HCT116 (cell line): Measurements from ENCODE around the gene FBH1. TPM values are rescaled to one million over a fixed set of nuclear protein-coding genes. Genes with fewer than 3 reads are reported as not detected.

Source experiments
- ATAC-seq: fragments of 200-7000 bp; cut with Tn5 transposase; 2 replicates; pipeline ENCODE4 v1.9.1; 2020; ENCODE audit warnings: mild to moderate bottlenecking, moderate library complexity
- BruUV-seq: library from RNA; stranded (reverse); fragments of 400-500 nt; replicated peaks from 2 replicates; lab custom pipeline; 2021; lab: Mats Ljungman, UMichigan
- CTCF ChIA-PET: fragments of 300-600 bp; sonication (Branson Sonifier 250); formaldehyde crosslinking; loops from one replicate; lab custom pipeline; 2021; ENCODE audit warnings: antibody characterized with exemption; lab: Charles Lee
- POLR2A ChIA-PET: fragments of 300-600, 350-600 bp; sonication (Branson Sonifier 250); formaldehyde crosslinking; loops from one replicate; lab custom pipeline; 2021; ENCODE audit warnings: antibody characterized with exemption; lab: Charles Lee
- RAD21 ChIA-PET, 2 experiments: fragments of 300-600 bp; sonication (Branson Sonifier 250); formaldehyde crosslinking; loops; one replicate each; lab custom pipeline; 2023; ENCODE audit warnings: low total read pairs in 2 of 2; ENCODE audit not compliant: uncharacterized antibody in 2 of 2, unreplicated experiment in 2 of 2, low non-redundant PET in 1 of 2; lab: Charles Lee
- DNase-seq: peaks from one replicate; pipeline ENCODE4 v3.0.0-alpha.2; 2010; ENCODE audit warnings: low read depth, low spot score
- H2AFZ ChIP-seq: fragments of 200-600 bp; shearing (Covaris generic), sonication (generic); 2 replicates; pipeline ENCODE4 v1.6.1; 2017; ENCODE audit warnings: low read depth, mixed run types, mixed read lengths, antibody characterized with exemption, low read length; ENCODE audit not compliant: poor library complexity, severe bottlenecking
- H3K27ac ChIP-seq: 2 replicates; pipeline ENCODE4 v1.5.1; 2012; ENCODE audit warnings: low read depth, low read length
- H3K27me3 ChIP-seq: fragments of 200-600 bp; sonication (generic); 2 replicates; pipeline ENCODE4 v1.6.1; 2016; ENCODE audit warnings: mixed run types, low read length, mixed read lengths; ENCODE audit not compliant: insufficient read depth
- H3K36me3 ChIP-seq, 2 experiments: fragments of 200-500 bp in 1 of 2; fragments of 200-600 bp in 1 of 2; sonication (Bioruptor generic) in 1 of 2; sonication (generic) in 1 of 2; 2 replicates each; pipeline versions ENCODE4 v1.5.1 to v1.6.1; 2014 to 2016; ENCODE audit warnings: low read length in 2 of 2, inconsistent platforms in 1 of 2, mixed read lengths in 1 of 2, mixed run types in 1 of 2; ENCODE audit not compliant: insufficient read depth in 2 of 2, control insufficient read depth in 1 of 2
- H3K4me1 ChIP-seq, 2 experiments: fragments of 200-600 bp in 1 of 2; sonication (generic) in 1 of 2; 2 replicates each; pipeline versions ENCODE4 v1.5.1 to v1.6.1; 2012 to 2017; ENCODE audit warnings: low read length in 2 of 2, inconsistent platforms in 1 of 2, mild to moderate bottlenecking in 1 of 2, mixed read lengths in 1 of 2, mixed run types in 1 of 2, moderate library complexity in 1 of 2; ENCODE audit not compliant: insufficient read depth in 2 of 2, control insufficient read depth in 1 of 2
- H3K4me2 ChIP-seq: fragments of 200-600 bp; sonication (generic); 2 replicates; pipeline ENCODE4 v1.6.1; 2017; ENCODE audit warnings: mixed run types, low read length, mixed read lengths
- H3K4me3 ChIP-seq, 2 experiments: fragments of 200-600 bp in 1 of 2; sonication (generic) in 1 of 2; replicated peaks in 1 of 2; 2 replicates each; pipeline ENCODE4 v1.5.1; 2011 to 2016; ENCODE audit warnings: low read length in 2 of 2, control low read depth in 1 of 2, low read depth in 1 of 2, mild to moderate bottlenecking in 1 of 2, mixed read lengths in 1 of 2, mixed run types in 1 of 2
- H3K79me2 ChIP-seq: fragments of 200-600 bp; sonication (generic); 2 replicates; pipeline ENCODE4 v1.6.1; 2017; ENCODE audit warnings: mild to moderate bottlenecking, mixed run types, low read length, moderate library complexity, mixed read lengths; ENCODE audit not compliant: insufficient read depth
- H3K9ac ChIP-seq: fragments of 200-600 bp; sonication (generic); 2 replicates; pipeline ENCODE4 v1.6.1; 2016; ENCODE audit warnings: low read length, mixed read lengths
- H3K9me2 ChIP-seq: fragments of 200-600 bp; sonication (generic), shearing (Covaris generic); 2 replicates; pipeline ENCODE4 v1.6.1; 2017; ENCODE audit warnings: mixed run types, mild to moderate bottlenecking, moderate library complexity; ENCODE audit not compliant: insufficient read depth
- H3K9me3 ChIP-seq, 2 experiments: fragments of 200-500 bp in 1 of 2; fragments of 200-600 bp in 1 of 2; sonication (Bioruptor generic) in 1 of 2; sonication (generic) in 1 of 2; 2 replicates each; pipeline ENCODE4 v1.6.1; 2014 to 2017; ENCODE audit warnings: low read length in 2 of 2, mixed read lengths in 2 of 2, inconsistent platforms in 1 of 2, low read depth in 1 of 2, mild to moderate bottlenecking in 1 of 2, mixed run types in 1 of 2, moderate library complexity in 1 of 2; ENCODE audit not compliant: control insufficient read depth in 1 of 2, insufficient read depth in 1 of 2
- H4K20me1 ChIP-seq: fragments of 200-600 bp; sonication (generic), shearing (Covaris generic); 2 replicates; pipeline ENCODE4 v1.6.1; 2017; ENCODE audit warnings: mixed run types, mild to moderate bottlenecking, moderate library complexity; ENCODE audit not compliant: insufficient read depth
- CEBPB ChIP-seq: IDR thresholded peaks from 2 replicates; pipeline ENCODE4 v1.6.1; 2012; ENCODE audit warnings: low read depth
- ELF1 ChIP-seq: IDR thresholded peaks from 2 replicates; pipeline ENCODE4 v1.6.1; 2012; ENCODE audit warnings: low read depth, borderline replicate concordance
- FOSL1 ChIP-seq: IDR thresholded peaks from 2 replicates; pipeline ENCODE4 v1.6.1; 2012; ENCODE audit warnings: low read depth
- JUND ChIP-seq: IDR thresholded peaks from 2 replicates; pipeline ENCODE4 v1.6.1; 2012
- SP1 ChIP-seq: IDR thresholded peaks from 2 replicates; pipeline ENCODE4 v1.6.1; 2012; ENCODE audit warnings: low read depth
- TCF7L2 ChIP-seq: IDR thresholded peaks from 2 replicates; pipeline ENCODE4 v1.7.0; 2011; ENCODE audit warnings: borderline replicate concordance, inconsistent platforms; ENCODE audit not compliant: insufficient read depth, insufficient read length; ENCODE audit errors: extremely low read depth
- ZFX ChIP-seq: fragments of 450-650 bp; IDR thresholded peaks from 2 replicates; pipeline ENCODE4 v1.6.1; 2017
- intact Hi-C: fragments of 100-400 bp; cut with micrococcal nuclease; formaldehyde crosslinking; loops from 2 replicates; pipeline ENCODE4 v1.10.0; 2022
- total RNA-seq: library from RNA; stranded (reverse); gene quantifications from one replicate; pipeline ENCODE4 v1.2.1, GENCODE V29; 2021; ENCODE audit not compliant: unreplicated experiment
- TF ChIP-seq, protein P1 (sequence below), 3 experiments: fragments of 200-600 bp in 1 of 3; sonication (generic) in 1 of 3; IDR thresholded peaks in 2 of 3; conservative IDR thresholded peaks in 1 of 3; 2 replicates each; pipeline ENCODE4 v1.5.1; 2012 to 2017; ENCODE audit warnings: low read depth in 2 of 3, low read length in 2 of 3, antibody characterized with exemption in 1 of 3, borderline replicate concordance in 1 of 3, control low read depth in 1 of 3, mild to moderate bottlenecking in 1 of 3, mixed read lengths in 1 of 3, mixed run types in 1 of 3, moderate library complexity in 1 of 3; ENCODE audit not compliant: insufficient read depth in 1 of 3

FBH1 gene
- total RNA-seq, 1 experiment from 2014 or later = 70.2 TPM

DNA sequence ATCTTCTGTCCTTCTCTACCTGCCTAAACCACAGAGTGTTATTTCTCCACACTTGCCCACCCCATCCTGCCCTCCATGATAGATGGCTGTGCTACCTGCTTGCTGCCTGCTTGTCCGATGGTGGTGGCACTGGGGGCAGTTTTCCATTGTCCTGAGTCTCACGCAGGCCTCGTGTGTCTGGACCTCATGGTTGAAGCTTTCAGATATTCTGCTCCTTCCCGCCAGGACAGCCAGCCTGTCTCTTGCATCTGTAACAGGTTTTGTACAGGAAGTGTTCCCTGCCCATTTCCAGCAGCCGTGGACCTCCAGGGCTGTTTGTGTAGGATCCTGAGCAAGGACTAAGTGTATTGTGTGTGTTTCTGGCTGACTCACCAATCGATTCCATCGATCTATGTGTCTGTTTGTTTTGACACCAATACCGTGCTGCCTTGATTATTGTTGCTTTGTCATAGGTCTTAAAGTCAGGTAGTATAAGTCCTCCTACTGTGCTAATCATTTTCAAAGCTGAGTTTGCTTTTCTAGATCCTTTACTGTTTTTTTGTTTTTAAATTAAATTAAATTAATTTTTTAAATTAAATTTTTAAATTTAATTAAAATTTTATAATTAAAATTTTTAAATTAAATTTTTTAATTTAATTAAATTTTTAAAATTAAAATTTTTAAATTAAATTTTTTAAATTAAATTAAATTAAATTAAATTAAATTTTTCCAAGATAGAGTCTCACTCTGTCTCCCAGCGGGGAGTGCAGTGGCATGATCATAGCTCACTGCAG is 78.8 kb downstream of the FBH1 start:
- no TSS peak for BruUV-seq
- H3K79me2 ChIP-seq = peaks cover 24% of the 10 kb centered on the region
- H3K9me2 ChIP-seq = no peaks in the 10 kb centered on the region
- H2AFZ ChIP-seq = no peak overlapping the region
- ChIA-PET POLR2A (no interaction called here), CTCF (no interaction called here), RAD21 (no interaction called here)
- no peak for ATAC-seq
- DNase-seq = no peak
- H3K9ac ChIP-seq = no peak overlapping the region
- no peaks in the 10 kb centered on the region for H4K20me1 ChIP-seq
- no peaks in the 10 kb centered on the region for H3K36me3 ChIP-seq
- TF ChIP-seq ZFX (no peak), JUND (no peak), CEBPB (no peak), SP1 (no peak), ELF1 (no peak), FOSL1 (no peak), TCF7L2 (no peak)
- TF ChIP-seq, protein P1, sequence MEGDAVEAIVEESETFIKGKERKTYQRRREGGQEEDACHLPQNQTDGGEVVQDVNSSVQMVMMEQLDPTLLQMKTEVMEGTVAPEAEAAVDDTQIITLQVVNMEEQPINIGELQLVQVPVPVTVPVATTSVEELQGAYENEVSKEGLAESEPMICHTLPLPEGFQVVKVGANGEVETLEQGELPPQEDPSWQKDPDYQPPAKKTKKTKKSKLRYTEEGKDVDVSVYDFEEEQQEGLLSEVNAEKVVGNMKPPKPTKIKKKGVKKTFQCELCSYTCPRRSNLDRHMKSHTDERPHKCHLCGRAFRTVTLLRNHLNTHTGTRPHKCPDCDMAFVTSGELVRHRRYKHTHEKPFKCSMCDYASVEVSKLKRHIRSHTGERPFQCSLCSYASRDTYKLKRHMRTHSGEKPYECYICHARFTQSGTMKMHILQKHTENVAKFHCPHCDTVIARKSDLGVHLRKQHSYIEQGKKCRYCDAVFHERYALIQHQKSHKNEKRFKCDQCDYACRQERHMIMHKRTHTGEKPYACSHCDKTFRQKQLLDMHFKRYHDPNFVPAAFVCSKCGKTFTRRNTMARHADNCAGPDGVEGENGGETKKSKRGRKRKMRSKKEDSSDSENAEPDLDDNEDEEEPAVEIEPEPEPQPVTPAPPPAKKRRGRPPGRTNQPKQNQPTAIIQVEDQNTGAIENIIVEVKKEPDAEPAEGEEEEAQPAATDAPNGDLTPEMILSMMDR (IDR thresholded peaks at IDR 0.05 in 2 of 3, conservative IDR thresholded peaks at IDR 0.05 in 1 of 3; ENCODE audit: borderline replicate concordance in 1 of 3, insufficient read depth in 1 of 3, low read depth in 2 of 3, low read length in 2 of 3) = no peak
- H3K27ac ChIP-seq = no peak overlapping the region
- H3K4me2 ChIP-seq = no peak overlapping the region
- no peaks in the 10 kb centered on the region for H3K27me3 ChIP-seq
- intact Hi-C loops = no loop called here
- no peaks in the 10 kb centered on the region for H3K9me3 ChIP-seq
- H3K4me1 ChIP-seq = peaks cover 2 to 9% of the 10 kb centered on the region in 2 experiments; a peak in 3 of 4 replicates
- H3K4me3 ChIP-seq = no peak overlapping the region
